GM15510 (cell line): ENCODE results near the gene CCSER1.

Experiments used
- POLR2A ChIP-seq: IDR thresholded peaks from 3 replicates; pipeline ENCODE4 v1.6.1; 2011; ENCODE audit warnings: borderline replicate concordance; ENCODE audit not compliant: insufficient read length; ENCODE audit errors: extremely low read depth

CCSER1 gene

DNA sequence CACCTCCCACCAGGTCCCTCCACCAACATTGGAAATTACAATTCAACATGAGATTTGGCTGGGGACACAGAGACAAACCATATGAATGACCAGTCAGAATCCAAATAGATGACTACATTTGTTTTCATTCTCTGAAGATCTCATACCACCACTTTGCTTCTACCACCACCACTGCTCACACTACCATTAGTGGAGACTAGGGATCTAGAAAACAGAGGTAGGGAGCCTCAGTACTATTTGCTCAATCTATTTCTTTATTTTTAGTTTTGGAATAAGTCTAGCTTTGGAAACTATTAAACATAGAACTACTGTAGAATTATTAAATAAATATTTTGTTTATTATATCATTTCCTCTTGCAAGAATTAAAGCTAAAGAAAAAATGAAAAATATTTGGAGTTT lies 727.9 kb downstream of the CCSER1 start:
- no peak for TF ChIP-seq POLR2A

DNA sequence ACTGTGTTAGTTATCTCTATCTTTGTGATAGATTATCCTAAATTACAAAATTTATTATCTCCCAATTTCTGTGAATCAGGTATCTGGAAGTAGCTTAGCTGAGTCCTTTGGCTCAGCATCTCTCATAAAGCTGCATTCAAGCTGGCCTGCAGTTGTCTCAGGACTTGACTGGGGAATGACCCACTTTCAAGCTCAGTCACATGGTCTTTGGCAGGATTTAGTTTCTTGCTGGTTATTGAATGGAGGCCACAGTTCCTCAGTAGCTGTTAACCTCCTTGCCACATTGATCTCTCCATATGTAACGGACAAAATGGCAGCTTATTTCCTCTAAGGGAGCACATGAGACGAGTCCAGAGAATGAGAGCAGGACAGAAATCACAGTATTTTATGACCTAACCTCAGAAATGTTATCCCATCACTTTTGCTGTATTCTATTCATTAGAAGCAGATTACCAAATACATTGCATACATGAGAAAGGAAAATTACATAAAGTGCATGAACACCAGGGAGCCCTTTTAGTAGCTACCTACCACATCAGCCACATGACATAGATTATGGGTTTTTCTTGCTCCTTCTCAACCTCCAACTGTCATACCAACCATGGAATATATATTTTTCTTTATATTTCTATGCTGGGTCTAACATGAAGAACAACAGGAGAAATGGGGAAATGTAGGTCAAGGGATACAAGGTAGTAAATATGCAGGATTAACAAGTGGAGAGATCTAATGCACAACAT lies 730.1 kb downstream of the CCSER1 start:
- TF ChIP-seq POLR2A = no peak

DNA sequence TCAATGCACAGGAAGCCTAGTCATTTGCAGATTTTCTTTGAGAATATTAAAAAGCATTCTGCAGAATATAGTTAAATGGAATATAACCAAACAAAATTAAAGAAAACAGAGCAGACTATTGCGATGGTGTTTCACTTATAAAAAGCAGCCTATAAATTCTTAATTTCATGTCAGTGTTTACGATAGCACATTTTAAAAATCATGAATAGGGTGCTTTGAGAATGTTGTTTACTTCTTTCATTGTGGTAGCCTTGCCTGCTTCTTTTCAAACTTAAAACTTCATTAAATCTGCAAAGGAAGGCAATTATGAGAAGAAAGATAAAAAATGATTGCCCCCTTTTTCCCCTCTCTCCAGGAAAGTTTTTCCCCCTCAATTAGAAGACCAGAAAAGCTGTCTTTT lies 748.6 kb downstream of the CCSER1 start:
- TF ChIP-seq POLR2A = no peak

DNA sequence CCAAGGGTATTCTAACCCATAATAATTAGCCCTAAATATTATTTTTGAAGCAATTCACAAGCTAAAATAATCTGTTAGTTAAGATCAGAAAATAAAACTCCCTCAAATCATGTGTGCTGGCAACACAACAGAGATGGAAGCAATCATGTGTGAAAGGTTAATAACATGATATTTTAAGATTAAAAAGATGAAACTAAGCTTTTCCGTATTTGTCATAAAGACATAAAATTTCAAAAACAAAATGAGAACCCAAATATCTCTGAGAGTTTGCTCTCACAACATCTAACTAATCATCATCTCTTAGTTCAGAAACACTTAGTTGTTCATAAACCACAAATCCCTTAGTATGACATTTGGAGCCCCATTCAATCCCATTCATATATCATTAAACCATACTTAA lies 749.1 kb downstream of the CCSER1 start:
- TF ChIP-seq POLR2A = no peak

DNA sequence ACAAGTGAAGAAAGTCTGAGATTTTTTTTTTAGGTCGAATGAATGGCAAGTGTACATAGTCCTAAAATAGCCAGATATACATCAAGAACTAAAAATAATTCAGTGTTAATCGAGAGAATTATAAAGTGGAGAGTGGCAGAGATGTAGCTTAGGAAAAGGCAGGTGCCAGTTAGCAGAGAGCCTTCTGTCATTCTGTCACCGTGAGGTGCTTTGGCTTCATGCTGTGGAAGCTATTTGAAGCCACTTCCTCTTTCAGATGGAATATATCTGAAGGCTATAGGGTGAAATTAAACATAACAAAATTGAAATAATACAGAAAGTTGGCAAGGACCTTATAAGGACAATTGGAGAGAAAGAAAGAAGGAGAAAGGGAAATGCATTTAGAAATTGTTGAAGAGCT lies 756.3 kb downstream of the CCSER1 start:
- TF ChIP-seq POLR2A = no peak

DNA sequence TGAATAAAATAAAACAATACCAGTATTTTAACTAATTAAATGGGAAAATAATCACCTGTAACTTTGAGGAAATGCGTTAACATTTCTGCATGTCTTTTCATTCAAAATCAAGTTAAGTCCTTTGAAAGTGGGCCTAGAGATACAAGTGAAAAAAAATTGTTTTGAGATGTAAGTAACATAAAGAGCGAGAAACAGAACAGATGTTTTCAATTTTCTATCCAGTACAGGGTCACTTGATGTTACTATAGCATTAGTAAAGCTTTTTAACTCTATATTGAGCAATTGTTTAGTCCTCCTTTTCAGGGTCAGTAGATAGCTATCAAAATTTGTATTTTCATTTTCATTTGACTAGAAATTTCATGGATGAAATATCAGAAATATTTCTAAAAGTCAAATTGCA lies 761.4 kb downstream of the CCSER1 start:
- TF ChIP-seq POLR2A = no peak

DNA sequence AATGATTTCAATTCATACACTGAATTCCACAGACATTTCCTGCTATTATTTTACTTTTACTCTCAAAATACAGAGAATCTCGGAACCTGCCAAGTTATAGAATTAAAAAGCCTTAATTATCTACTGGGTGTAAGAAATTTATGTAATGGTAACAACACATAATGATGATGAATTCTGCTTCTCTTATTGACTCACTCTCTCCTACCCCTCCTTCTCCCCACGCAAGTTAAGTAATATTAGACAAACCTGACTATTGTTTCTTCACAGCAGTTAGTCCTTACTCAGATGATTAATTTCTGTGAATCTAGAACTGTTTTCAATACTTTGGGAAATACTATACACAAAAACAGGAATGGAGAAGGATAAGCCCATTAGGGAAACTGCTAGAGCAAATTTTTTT lies 762.0 kb downstream of the CCSER1 start:
- no peak for TF ChIP-seq POLR2A

DNA sequence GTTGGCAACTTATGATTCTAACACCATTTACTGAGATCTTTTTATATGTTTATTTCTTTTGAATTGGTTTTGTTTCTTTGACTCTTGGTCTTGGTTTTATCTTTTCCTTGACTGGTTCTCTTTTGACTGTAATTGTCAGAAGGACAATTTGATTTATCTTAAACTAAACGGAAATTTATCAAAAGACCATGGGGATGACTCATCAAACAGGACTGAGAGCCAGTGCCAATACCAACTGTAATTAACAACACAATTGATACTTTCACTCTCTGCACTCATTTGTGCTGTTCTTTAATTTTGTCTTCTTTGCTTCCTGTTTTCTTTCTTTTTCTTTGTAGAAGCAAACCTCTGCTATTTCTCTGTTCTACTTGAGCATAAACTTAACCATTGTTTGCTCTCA lies 776.8 kb downstream of the CCSER1 start:
- TF ChIP-seq POLR2A = no peak

DNA sequence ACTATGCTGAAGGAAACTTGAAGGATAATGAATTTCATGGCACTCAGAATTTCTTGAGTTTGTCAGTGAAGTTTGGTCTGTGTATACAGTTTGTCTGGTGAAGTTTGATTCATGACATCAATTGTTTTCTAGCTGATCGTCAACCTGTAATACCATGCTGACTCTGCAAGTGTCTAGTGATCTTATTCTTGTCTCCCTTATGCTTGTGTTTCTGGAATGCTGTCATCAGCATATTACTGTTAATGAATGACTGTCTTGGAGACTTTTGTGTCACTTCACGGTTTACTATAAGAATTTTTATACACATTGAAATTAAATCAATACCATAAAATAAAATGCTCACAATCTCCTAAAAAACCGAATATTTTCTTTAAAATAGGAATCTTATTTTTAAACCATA lies 779.0 kb downstream of the CCSER1 start:
- TF ChIP-seq POLR2A = no peak

DNA sequence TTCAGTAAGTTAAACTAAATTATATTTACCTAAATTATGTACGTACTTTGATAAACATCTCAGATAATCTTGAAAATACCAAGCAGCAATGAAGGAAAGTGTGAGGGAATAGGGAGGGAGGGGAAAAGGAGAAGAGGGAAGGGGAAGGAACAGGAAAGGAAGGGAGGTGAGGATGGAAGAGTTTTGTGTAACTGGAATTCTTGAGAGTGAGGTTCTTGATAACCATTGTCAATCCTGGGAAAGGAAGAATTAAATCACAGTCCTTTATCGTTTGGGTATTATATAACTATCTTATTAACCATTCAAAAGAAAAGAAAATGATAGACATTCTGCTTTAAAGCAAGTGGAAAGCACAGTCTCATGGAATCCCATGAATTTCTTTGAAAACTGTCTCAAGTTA lies 795.0 kb downstream of the CCSER1 start:
- TF ChIP-seq POLR2A = no peak

DNA sequence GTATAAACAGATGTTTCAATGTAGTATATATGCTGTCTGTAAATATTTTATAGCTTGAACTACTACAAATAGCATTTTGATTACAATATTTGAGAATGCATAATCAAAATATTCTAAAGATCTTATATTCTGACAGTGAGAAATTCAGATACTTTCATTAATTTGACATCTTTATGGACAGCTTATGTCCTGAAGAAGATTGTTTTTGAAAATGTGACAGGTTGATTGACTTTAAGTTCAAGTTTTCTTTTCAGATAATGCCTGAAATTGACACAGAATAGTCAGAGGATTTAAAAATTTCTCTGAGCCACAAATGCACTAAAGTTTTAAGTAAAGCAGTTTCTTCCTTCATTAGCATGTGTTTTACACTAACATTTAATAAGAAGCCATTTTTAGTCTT lies 799.8 kb downstream of the CCSER1 start:
- no peak for TF ChIP-seq POLR2A

DNA sequence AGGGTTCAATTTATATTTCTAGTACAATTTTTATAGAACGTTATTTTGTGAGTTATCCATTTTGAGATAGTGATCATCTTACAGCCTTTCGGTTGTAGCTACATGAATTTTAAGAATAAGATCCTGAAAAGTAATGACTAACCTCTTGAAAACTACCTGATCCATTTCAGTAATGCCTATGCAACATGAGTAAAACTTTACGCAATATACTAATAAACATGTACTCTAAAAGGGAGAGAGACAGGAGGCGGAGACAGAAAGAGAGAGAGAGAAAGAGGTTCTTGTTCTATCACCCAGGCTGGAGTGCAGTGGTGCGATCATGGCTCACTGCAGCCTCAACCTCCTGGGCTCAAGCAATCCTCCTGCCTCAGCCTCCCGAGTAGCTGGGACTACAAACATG lies 816.1 kb downstream of the CCSER1 start:
- no peak for TF ChIP-seq POLR2A

DNA sequence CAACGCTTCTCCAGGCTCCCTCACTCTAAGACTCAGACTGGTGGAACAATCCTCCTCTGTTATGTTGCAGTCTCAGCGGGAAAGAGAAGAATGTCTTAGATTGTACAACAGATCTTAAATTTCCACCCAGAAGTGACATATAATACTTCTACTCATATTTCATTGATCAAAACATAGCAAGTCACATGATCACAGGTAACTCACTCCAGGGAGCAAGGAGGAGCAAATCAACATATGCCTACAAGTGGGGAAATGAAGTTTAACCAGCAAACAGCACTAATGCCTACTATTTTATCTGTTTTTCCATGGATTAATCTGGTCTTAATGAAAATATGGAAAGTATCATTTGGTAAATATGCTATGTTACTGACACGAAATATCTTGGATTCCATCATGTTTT lies 819.8 kb downstream of the CCSER1 start:
- no peak for TF ChIP-seq POLR2A

DNA sequence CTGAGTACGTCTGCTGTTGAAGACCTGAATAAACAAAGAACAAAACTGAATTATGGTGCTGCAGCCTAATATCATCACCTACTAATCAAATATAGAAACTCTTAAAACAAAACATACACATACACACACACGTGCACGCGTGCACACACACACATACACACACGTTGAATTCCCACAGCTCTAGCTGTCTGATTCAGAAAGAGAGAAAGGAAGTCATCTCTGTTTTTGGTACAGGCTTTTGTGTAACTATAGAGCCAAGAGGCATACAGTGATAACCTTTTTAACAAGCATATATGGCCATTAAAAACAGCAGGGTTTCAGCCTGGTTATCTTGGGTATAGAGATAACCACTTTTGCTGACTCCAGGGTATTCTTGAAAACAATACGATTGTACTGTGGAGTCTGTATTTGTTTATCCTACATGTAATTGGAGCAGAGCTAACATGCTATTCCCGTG lies 823.2 kb downstream of the CCSER1 start:
- TF ChIP-seq POLR2A = no peak

DNA sequence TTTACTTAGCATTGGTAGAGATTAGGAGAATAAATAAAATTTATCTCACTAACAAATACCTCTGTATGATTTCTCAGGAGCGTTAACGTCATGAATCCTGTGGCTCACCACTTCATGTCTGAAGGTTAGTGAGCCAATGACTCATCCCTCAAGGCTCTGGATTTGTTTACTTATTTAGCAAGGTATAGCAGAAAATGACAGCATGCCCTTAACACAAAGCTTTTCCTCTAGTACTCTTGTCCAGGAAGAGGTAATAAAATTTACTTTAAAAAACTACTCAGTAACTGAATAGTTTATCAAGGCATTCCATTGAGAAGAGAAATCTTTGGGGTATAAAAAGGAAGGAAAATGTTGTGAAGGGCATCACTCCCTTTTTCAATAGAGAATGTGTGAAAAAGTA lies 823.8 kb downstream of the CCSER1 start:
- no peak for TF ChIP-seq POLR2A

DNA sequence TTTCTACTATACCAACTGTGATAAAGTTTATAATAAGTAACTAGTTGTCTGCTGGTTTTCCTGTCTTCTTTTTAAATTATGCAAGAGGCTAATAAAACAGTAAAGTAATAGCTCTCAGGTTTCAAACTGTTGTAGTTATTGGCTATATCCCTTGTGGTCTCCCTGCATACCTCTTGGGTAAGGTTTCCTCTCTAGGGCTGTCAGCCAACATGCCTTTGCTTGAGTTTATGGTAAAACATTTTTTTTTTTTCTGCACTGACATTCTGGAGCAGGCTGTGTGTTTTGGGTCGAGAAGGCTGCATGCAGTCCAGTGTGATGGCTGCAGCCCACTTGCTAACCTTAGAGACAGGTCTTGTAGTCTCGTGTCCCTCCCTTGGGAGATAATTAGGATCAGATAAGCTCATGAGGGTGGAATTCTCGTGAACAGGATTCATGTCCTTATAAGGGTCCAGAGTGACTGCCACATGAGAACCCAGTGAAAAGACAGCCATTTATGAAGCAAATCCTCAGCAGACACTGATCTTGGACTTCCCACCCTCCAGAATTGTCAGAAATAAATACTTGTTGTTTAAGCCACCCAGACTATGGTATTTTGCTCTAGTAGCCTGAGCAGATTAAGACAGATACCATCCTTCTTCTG lies 831.2 kb downstream of the CCSER1 start:
- no peak for TF ChIP-seq POLR2A
